Breast epithelium (tissue), 3 donors: ENCODE results near the gene CCDC88C.

Experiments
- CTCF ChIP-seq, 3 donors: fragments of 450-650 bp; IDR thresholded peaks; one replicate each; pipeline ENCODE4 v1.5.1; 2016 to 2017; ENCODE audit warnings: antibody characterized with exemption in 3 of 3, mild to moderate bottlenecking in 3 of 3, moderate library complexity in 3 of 3
- POLR2A ChIP-seq: fragments of 450-650 bp; IDR thresholded peaks from one replicate; pipeline ENCODE4 v1.6.1; 2016; ENCODE audit warnings: antibody characterized with exemption, mild to moderate bottlenecking, moderate library complexity

- TF ChIP-seq CTCF (IDR thresholded peaks at IDR 0.05): no peak
- TF ChIP-seq POLR2A: no peak
These were observed 137.5 kb downstream of the CCDC88C start for GRCh38 chr14:91280129-91280528.
